Keratinocyte (primary cell): Measurements from ENCODE around the gene SPIRE1.

Experiments
- EZH2 ChIP-seq: IDR thresholded peaks from one replicate; pipeline ENCODE4 v1.6.1; 2012; ENCODE audit warnings: inconsistent platforms, mild to moderate bottlenecking, low read length, moderate library complexity
- TF ChIP-seq, protein P1 (sequence below), 3 experiments: IDR thresholded peaks in 1 of 3; conservative IDR thresholded peaks in 1 of 3; optimal IDR thresholded peaks in 1 of 3; 2 replicates in 2 of 3; 3 replicates in 1 of 3; pipeline versions ENCODE3 to v1.5.1; 2011; ENCODE audit warnings: low read length in 3 of 3, mild to moderate bottlenecking in 3 of 3, moderate library complexity in 2 of 3, control low read depth in 1 of 3, inconsistent platforms in 1 of 3; ENCODE audit not compliant: insufficient read depth in 2 of 3; ENCODE audit errors: extremely low read depth in 1 of 3

DNA sequence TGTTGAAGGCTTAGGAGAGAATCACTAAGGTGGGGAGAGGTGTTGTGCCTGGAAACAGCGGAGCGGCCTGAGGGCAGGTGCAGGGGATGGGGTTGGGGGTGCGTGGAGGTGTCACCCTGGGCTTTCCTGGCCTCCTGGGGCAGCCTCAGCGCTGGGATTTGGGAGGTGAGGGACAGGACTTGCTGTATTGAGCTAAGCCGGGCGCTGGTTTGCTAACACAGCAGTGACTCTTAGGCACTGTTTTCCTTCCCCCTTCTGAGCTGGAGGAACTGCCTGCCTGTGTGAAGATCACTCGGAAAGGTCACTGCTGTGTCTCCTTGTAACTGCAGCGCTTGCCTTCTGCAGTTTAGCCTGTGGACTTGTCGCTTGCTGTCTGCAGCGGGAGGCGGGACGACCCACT lies 229.0 kb downstream of the SPIRE1 start:
- TF ChIP-seq EZH2 = no peak
- TF ChIP-seq, protein P1, sequence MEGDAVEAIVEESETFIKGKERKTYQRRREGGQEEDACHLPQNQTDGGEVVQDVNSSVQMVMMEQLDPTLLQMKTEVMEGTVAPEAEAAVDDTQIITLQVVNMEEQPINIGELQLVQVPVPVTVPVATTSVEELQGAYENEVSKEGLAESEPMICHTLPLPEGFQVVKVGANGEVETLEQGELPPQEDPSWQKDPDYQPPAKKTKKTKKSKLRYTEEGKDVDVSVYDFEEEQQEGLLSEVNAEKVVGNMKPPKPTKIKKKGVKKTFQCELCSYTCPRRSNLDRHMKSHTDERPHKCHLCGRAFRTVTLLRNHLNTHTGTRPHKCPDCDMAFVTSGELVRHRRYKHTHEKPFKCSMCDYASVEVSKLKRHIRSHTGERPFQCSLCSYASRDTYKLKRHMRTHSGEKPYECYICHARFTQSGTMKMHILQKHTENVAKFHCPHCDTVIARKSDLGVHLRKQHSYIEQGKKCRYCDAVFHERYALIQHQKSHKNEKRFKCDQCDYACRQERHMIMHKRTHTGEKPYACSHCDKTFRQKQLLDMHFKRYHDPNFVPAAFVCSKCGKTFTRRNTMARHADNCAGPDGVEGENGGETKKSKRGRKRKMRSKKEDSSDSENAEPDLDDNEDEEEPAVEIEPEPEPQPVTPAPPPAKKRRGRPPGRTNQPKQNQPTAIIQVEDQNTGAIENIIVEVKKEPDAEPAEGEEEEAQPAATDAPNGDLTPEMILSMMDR (optimal IDR thresholded peaks at IDR 0.05 in 1 of 3, IDR thresholded peaks at IDR 0.05 in 1 of 3, conservative IDR thresholded peaks at IDR 0.05 in 1 of 3; ENCODE audit: extremely low read depth in 1 of 3, insufficient read depth in 2 of 3, low read length in 3 of 3) = no peak
